Measurements from ENCODE around the gene BZW1.

The BZW1 gene

GRCh38 chr2:200777275-200777674 is 34.4 kb upstream of the BZW1 start:
- TF ChIP-seq HIC1 (tag by site-specific recombination; IDR thresholded peaks at IDR 0.05) (no peak), ZNF350 (tag by site-specific recombination; IDR thresholded peaks at IDR 0.05) (no peak), ZNF521 (tag by site-specific recombination; IDR thresholded peaks at IDR 0.05) (no peak), KLF1 (tag by site-specific recombination; IDR thresholded peaks at IDR 0.05) (no peak), ZNF514 (tag by site-specific recombination; IDR thresholded peaks at IDR 0.05) (no peak), ZNF654 (tag by site-specific recombination; IDR thresholded peaks at IDR 0.05; ENCODE audit: low read depth) (no peak), ZSCAN16 (tag by site-specific recombination; IDR thresholded peaks at IDR 0.05) (no peak), ZFHX2 (tag by site-specific recombination; conservative IDR thresholded peaks at IDR 0.05) (no peak), ZNF169 (tag by site-specific recombination; IDR thresholded peaks at IDR 0.05) (no peak), SCRT2 (tag by site-specific recombination; IDR thresholded peaks at IDR 0.05) (no peak), ZSCAN23 (tag by site-specific recombination; IDR thresholded peaks at IDR 0.05) (no peak), PRDM6 (tag by site-specific recombination; IDR thresholded peaks at IDR 0.05) (no peak), ZNF140 (tag by site-specific recombination; IDR thresholded peaks at IDR 0.05) (no peak), ZNF266 (tag by site-specific recombination; IDR thresholded peaks at IDR 0.05; ENCODE audit: low read depth) (no peak), SETDB1 (IDR thresholded peaks at IDR 0.05; ENCODE audit: insufficient read length, low read length) (no peak), ZNF324 (tag by site-specific recombination; IDR thresholded peaks at IDR 0.05) (no peak), ZNF335 (tag by site-specific recombination; conservative IDR thresholded peaks at IDR 0.05) (no peak), ZNF10 (tag by site-specific recombination; IDR thresholded peaks at IDR 0.05) (no peak), HOXC10 (CRISPR knock-in tag; IDR thresholded peaks at IDR 0.05) (no peak)
- no peaks in the 10 kb centered on the region for H3K9me3 ChIP-seq (ENCODE audit: control insufficient read depth, insufficient read depth, low read depth, low read length)
- H3K4me3 ChIP-seq (ENCODE audit: low read depth, low read length): no peak overlapping the region
- H3K27ac ChIP-seq (ENCODE audit: extremely low read depth, low read depth, low read length): no peak overlapping the region
- no peaks in the 10 kb centered on the region for H3K4me1 ChIP-seq (ENCODE audit: control insufficient read depth, insufficient read depth, low read length)
- ChIA-PET POLR2A (no interaction called here), CTCF (interaction anchor here (0.6 kb wide), 1 partner anchor 16 kb away, joined by 5 read pairs; no protein-coding TSS in a partner anchor)
- H3K36me3 ChIP-seq (ENCODE audit: control insufficient read depth in 2 of 2, insufficient read depth in 1 of 2, low read length in 2 of 2): no peaks in the 10 kb centered on the region

GRCh38 chr2:200778038-200778437 is 33.7 kb upstream of the BZW1 start:
- no peak overlapping the region for H3K4me3 ChIP-seq (ENCODE audit: low read depth, low read length)
- no peak overlapping the region for H3K27ac ChIP-seq (ENCODE audit: extremely low read depth, low read depth, low read length)
- H3K4me1 ChIP-seq (ENCODE audit: control insufficient read depth, insufficient read depth, low read length): no peaks in the 10 kb centered on the region
- ChIA-PET CTCF (no interaction called here), POLR2A (no interaction called here)
- no peaks in the 10 kb centered on the region for H3K36me3 ChIP-seq (ENCODE audit: control insufficient read depth in 2 of 2, insufficient read depth in 1 of 2, low read length in 2 of 2)
- no peaks in the 10 kb centered on the region for H3K9me3 ChIP-seq (ENCODE audit: control insufficient read depth, insufficient read depth, low read depth, low read length)
- TF ChIP-seq ZNF350 (tag by site-specific recombination; IDR thresholded peaks at IDR 0.05) (no peak), ZNF416 (tag by site-specific recombination; IDR thresholded peaks at IDR 0.05) (no peak), ZIC2 (tag by site-specific recombination; IDR thresholded peaks at IDR 0.05) (no peak), ZBTB49 (tag by site-specific recombination; IDR thresholded peaks at IDR 0.05; ENCODE audit: low read depth) (no peak), ZNF658 (tag by site-specific recombination; IDR thresholded peaks at IDR 0.05) (no peak), ZNF768 (tag by site-specific recombination; IDR thresholded peaks at IDR 0.05) (no peak), ZEB2 (tag by site-specific recombination; IDR thresholded peaks at IDR 0.05) (no peak), ZNF391 (tag by site-specific recombination; IDR thresholded peaks at IDR 0.05; ENCODE audit: borderline replicate concordance, low read depth) (no peak), ZNF266 (tag by site-specific recombination; IDR thresholded peaks at IDR 0.05; ENCODE audit: low read depth) (no peak), YY1 (tag by site-specific recombination; IDR thresholded peaks at IDR 0.05) (no peak), ZNF155 (tag by site-specific recombination; IDR thresholded peaks at IDR 0.05) (no peak)
- TF ChIP-seq, protein P1, sequence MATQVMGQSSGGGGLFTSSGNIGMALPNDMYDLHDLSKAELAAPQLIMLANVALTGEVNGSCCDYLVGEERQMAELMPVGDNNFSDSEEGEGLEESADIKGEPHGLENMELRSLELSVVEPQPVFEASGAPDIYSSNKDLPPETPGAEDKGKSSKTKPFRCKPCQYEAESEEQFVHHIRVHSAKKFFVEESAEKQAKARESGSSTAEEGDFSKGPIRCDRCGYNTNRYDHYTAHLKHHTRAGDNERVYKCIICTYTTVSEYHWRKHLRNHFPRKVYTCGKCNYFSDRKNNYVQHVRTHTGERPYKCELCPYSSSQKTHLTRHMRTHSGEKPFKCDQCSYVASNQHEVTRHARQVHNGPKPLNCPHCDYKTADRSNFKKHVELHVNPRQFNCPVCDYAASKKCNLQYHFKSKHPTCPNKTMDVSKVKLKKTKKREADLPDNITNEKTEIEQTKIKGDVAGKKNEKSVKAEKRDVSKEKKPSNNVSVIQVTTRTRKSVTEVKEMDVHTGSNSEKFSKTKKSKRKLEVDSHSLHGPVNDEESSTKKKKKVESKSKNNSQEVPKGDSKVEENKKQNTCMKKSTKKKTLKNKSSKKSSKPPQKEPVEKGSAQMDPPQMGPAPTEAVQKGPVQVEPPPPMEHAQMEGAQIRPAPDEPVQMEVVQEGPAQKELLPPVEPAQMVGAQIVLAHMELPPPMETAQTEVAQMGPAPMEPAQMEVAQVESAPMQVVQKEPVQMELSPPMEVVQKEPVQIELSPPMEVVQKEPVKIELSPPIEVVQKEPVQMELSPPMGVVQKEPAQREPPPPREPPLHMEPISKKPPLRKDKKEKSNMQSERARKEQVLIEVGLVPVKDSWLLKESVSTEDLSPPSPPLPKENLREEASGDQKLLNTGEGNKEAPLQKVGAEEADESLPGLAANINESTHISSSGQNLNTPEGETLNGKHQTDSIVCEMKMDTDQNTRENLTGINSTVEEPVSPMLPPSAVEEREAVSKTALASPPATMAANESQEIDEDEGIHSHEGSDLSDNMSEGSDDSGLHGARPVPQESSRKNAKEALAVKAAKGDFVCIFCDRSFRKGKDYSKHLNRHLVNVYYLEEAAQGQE (tag by site-specific recombination; IDR thresholded peaks at IDR 0.05): no peak

All from HEK293 (cell line).